AG04449 (cell line): ENCODE data around the gene STRIP1.

ENCODE experiments used
- CTCF ChIA-PET: fragments of 350-600 bp; formaldehyde crosslinking; extraction: SDS; loops from one replicate; lab custom pipeline; 2021; ENCODE audit warnings: antibody characterized with exemption; lab: Yijun Ruan, JAX
- POLR2A ChIA-PET: fragments of 400-600, 350-600 bp; formaldehyde crosslinking; extraction: SDS; loops from one replicate; lab custom pipeline; 2020; ENCODE audit warnings: antibody characterized with exemption, inconsistent platforms; lab: Yijun Ruan, JAX
- DNase-seq: peaks from one replicate; pipeline ENCODE4 v3.0.0-alpha.2; 2010; ENCODE audit warnings: low read depth, low spot score
- H3K4me3 ChIP-seq: 2 replicates; pipeline ENCODE4 v1.5.1; 2011; ENCODE audit warnings: low read depth, mild to moderate bottlenecking, control low read depth, low read length
- TF ChIP-seq, protein P1 (sequence below): IDR thresholded peaks from one replicate; pipeline ENCODE4 v1.5.1; 2011; ENCODE audit warnings: mild to moderate bottlenecking, moderate library complexity, low read length, control low read depth, inconsistent platforms; ENCODE audit not compliant: insufficient read depth; ENCODE audit errors: missing control alignments

STRIP1 gene

GRCh38 chr1:109996476-109996875 is 37.9 kb upstream of the STRIP1 start:
- POLR2A ChIA-PET, result no interaction called here
- CTCF ChIA-PET, result interaction anchor here (1.0 to 7.9 kb wide), 8 partner anchors 9 to 464 kb away, joined by 3 to 63 read pairs (median 4); partner anchors contain the start of gene AHCYL1
- DNase-seq, result no peak
- H3K4me3 ChIP-seq, result no peak overlapping the region
- TF ChIP-seq, protein P1, sequence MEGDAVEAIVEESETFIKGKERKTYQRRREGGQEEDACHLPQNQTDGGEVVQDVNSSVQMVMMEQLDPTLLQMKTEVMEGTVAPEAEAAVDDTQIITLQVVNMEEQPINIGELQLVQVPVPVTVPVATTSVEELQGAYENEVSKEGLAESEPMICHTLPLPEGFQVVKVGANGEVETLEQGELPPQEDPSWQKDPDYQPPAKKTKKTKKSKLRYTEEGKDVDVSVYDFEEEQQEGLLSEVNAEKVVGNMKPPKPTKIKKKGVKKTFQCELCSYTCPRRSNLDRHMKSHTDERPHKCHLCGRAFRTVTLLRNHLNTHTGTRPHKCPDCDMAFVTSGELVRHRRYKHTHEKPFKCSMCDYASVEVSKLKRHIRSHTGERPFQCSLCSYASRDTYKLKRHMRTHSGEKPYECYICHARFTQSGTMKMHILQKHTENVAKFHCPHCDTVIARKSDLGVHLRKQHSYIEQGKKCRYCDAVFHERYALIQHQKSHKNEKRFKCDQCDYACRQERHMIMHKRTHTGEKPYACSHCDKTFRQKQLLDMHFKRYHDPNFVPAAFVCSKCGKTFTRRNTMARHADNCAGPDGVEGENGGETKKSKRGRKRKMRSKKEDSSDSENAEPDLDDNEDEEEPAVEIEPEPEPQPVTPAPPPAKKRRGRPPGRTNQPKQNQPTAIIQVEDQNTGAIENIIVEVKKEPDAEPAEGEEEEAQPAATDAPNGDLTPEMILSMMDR, result no peak

- POLR2A ChIA-PET, result no interaction called here
- no peak overlapping the region for H3K4me3 ChIP-seq
- CTCF ChIA-PET, result interaction anchor here (1.0 to 7.9 kb wide), 9 partner anchors 13 to 357 kb away, joined by 3 to 63 read pairs (median 4); partner anchors contain the start of gene AHCYL1
- TF ChIP-seq, protein P1, result no peak
- no peak for DNase-seq
These were observed 37.1 kb upstream of the STRIP1 start for GRCh38 chr1:109997204-109997866.

DNA sequence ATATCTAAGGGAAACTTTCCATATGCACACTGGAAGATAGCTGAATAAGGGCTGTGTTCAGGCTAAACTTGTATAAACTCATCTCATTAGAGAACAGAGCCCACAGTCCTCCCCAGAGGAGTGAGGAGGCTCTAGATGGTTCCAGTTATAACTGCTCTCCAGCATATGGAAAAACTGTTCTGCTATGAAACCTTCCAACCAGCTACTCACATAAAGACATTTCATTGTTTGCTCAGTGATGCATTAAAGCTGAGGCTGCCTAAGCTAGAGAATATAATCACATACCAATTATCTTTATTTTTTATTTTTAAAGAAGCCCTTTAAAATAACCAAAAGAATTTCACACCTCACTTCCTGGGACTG is 36.6 kb upstream of the STRIP1 start:
- no peak for DNase-seq
- H3K4me3 ChIP-seq, result no peak overlapping the region
- TF ChIP-seq, protein P1, result no peak
- CTCF ChIA-PET, result interaction anchor here (1.3 to 7.9 kb wide), 7 partner anchors 13 to 222 kb away, joined by 3 to 63 read pairs (median 4); partner anchors contain the start of gene AHCYL1
- POLR2A ChIA-PET, result no interaction called here

- TF ChIP-seq, protein P1, result no peak
- no peak for DNase-seq
- CTCF ChIA-PET, result interaction anchor here (1.1 to 2.0 kb wide), 3 partner anchors 19 to 226 kb away, joined by 6 to 9 read pairs (median 8); partner anchors contain the start of gene AHCYL1
- POLR2A ChIA-PET, result interaction anchor here (0.6 to 0.7 kb wide), 2 partner anchors 214 to 347 kb away, joined by 3 to 4 read pairs; no protein-coding TSS in a partner anchor
- no peak overlapping the region for H3K4me3 ChIP-seq
These were observed 31.7 kb upstream of the STRIP1 start for GRCh38 chr1:110002695-110003094.

GRCh38 chr1:110003747-110004428 is 30.5 kb upstream of the STRIP1 start:
- ChIA-PET POLR2A (interaction anchor here (0.7 to 1.2 kb wide), 3 partner anchors 11 to 20 kb away, joined by 3 to 7 read pairs (median 6); partner anchors contain the start of gene AHCYL1), CTCF (interaction anchor here (1.0 to 9.6 kb wide), 4 partner anchors 19 to 223 kb away, joined by 3 to 247 read pairs (median 10); partner anchors contain the start of gene AHCYL1)
- peak; percentile 93 for DNase-seq
- TF ChIP-seq, protein P1, result no peak
- peak overlapping the region; percentile 48 for H3K4me3 ChIP-seq

DNA sequence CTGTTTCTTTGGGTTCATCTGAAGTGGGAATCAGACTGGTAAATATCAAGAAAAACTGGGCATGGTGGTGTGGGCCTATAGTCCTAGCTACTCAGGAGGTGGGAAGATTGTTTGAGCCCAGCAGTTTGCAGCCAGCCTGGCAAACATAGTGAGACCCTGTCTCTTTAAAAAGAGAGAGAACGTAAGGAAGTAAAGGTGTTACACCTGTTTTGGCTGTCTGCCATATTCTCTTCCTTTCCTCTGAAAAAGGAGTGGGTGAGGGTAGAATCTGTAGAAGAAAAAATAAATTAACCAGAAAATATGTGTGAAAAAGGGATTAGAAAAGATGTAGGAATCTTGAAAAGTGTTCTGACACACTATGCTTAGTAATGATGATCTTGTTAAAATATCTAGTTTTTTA is 29.8 kb upstream of the STRIP1 start:
- ChIA-PET CTCF (interaction anchor here (1.5 to 9.6 kb wide), 3 partner anchors 20 to 459 kb away, joined by 9 to 247 read pairs (median 16); partner anchors contain the start of gene AHCYL1), POLR2A (interaction anchor here (0.7 to 1.2 kb wide), 3 partner anchors 12 to 20 kb away, joined by 3 to 7 read pairs (median 6); partner anchors contain the start of gene AHCYL1)
- DNase-seq, result no peak
- H3K4me3 ChIP-seq, result peak overlapping the region; percentile 48
- TF ChIP-seq, protein P1, result no peak
